GM19452 (cell line): ENCODE measurements around the gene WBP2NL.

ENCODE experiments used
- ATAC-seq: cut with Tn5 transposase; IDR thresholded peaks from one replicate; pipeline ENCODE4 v1.9.1; 2021; ENCODE audit not compliant: unreplicated experiment

WBP2NL gene

DNA sequence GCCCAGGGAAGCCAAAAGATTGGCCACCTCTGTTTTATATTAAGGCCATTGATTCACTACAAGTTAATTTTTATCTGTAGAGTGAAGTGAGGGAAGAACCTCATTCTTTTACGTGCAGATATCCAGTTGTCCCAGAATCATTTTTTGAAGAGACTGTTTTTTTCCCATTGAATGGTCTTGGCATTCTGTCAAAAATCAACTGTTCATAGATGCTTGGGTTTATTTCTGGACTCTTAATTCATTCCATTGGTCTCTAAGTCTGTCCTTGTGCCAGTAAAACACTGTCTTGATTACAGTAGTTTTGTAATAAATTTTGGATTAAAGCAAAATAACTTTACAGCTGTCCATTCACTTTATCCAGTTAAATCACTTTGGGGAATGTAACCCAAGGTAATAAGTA is 26.8 kb downstream of the WBP2NL start:
- ATAC-seq, result no peak

DNA sequence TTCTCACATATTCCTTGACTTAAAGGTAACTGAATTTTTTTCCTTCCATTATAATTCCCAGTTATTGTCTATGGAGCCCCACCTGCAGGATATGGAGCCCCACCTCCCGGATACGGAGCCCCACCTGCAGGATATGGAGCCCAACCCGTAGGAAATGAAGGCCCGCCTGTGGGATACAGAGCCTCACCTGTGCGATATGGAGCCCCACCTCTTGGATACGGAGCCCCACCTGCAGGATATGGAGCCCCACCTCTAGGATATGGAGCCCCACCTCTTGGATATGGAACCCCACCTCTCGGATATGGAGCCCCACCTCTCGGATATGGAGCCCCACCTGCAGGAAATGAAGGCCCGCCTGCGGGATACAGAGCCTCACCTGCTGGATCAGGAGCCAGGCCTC is 28.1 kb downstream of the WBP2NL start:
- no peak for ATAC-seq

DNA sequence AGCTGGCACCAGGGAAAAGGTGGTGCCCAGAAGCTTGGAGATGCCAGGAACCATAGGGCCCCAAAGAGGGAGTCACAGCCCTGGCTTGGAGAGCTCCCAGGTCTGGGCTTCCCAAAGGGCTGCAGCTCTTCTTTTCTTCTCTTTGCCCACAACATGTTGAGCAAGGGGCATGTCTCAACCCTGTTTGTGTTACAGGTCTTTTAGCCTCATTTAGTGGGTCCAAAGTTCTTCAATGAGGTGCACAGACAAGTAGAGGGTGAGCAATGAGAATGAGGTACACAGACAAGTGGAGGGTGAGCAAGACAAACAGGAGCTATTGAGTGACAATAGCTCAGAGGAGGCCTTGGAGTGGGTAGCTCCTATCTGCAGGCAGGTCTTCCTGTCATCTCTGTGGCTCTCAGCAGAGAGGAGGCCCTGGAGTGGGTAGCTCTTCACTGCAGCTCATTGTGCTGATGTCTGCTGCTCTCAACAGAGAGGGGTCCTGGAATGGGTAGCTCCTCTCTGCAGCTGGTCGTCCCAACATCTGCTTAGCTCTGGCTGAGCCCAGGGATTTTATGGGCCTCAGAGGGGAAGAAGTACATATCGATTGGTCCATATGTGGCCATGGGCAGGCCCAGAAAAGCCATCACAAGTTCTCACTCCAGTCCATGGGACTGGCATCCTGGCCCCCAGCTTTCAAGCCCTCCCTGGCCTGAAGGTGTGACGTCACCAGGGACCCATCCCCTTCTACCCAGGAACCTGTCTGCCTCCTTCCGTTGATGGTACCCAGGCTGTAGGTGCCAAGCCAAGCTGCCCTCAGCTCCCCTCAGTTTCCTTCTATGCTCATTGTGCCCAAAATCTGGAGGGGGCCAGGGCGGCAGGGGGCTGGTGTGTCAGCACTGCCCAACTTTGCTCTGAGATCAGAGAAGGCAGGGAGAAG is 34.9 kb downstream of the WBP2NL start:
- no peak for ATAC-seq

- ATAC-seq, result no peak
These were observed 36.7 kb downstream of the WBP2NL start for GRCh38 chr22:42035256-42035655.

- no peak for ATAC-seq
These were observed 40.7 kb downstream of the WBP2NL start for GRCh38 chr22:42039271-42039670.

DNA sequence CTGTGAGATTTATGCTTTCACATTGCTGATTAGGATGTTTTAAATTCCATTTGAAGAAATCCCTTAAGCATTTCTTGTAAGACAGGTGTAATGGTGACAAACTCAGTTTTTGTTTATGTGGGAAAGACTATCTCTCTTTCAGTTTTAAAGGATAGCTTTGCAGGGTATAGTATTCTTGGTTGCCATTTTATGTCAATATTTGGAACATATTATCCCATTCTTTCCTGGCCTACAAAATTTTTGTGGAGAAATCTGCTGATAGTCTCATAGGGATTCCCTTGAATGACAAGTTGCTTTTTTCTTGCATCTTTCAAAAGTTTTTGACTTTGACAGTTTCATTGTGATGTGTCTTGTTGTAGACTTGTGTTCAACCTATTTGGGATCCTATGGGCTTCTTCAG is 43.2 kb downstream of the WBP2NL start:
- ATAC-seq, result no peak

GRCh38 chr22:42050641-42051180 is 52.1 kb downstream of the WBP2NL start:
- no peak for ATAC-seq

DNA sequence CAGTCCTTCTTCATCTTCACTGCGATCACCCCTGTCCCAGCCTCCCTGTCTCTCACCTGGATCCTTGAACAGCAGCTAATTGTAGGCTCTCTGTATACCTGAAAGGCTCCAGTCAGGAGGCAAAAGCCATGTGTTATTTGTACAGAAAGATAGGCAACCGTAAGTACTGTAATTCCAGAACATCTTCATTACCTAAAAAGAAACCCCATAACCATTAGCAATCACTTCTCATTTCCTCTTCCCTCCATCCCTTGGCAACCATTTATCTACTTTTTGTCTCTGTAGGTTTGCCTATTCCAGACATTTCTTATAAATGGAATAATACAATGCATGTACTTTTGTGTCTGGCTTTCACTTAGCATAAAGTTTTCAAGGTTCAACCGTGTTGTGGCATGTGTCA is 54.2 kb downstream of the WBP2NL start:
- no peak for ATAC-seq

DNA sequence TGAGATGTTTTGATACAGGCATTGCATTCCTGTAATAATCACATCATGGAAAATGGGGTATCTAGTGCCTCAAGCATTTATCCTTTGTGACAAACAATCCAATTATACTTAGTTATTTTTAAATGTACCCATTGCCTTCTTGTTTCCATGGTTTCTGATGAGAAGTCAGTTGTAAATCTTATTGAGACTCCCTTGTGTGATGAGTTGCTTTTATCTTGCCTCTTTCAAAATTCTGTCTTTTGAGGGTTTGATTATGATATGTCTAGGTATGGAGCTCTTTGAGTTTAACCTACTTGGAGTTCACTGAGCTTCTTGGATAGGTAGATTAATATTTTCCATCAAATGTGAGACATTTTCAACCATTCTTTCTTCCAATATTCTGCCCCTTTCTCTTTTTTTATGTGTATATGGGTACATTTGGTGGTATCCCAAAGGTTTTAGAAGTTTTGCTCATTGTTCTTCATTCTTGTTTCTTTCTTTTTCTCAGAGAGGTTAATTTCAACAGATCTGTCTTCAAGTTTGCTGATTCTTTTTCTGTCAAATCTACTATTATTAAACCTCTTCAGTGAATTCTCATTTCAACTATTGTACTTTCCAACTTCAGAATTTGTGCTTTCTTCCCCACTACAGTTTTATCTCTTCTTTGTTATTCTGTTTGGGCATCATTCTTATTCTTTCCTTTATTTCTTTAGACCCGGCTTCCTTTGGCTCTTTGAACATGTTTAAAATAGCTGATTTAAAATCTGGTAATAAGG is 58.3 kb downstream of the WBP2NL start:
- ATAC-seq, result no peak

DNA sequence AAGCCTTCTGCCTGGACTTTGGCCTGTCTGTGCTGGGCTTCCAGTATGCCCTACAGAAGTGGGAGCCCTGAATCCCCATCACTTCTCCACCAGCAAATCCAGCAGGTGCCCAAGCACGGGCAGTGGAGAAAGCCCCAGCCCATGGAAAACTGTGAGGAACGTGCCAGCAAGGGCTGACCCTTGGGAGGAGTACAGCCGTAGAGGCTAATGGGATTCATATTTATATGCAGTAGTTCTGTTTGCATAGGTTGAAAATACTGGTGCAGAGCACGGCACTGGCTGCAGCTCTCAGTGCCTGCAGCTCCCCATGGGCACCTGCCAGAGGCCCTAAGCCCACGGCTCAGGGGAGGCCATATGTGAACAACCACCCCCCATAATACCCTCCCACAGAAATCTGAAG is 61.9 kb downstream of the WBP2NL start:
- no peak for ATAC-seq

- ATAC-seq, result no peak
These were observed 62.5 kb downstream of the WBP2NL start for GRCh38 chr22:42061041-42061440.

DNA sequence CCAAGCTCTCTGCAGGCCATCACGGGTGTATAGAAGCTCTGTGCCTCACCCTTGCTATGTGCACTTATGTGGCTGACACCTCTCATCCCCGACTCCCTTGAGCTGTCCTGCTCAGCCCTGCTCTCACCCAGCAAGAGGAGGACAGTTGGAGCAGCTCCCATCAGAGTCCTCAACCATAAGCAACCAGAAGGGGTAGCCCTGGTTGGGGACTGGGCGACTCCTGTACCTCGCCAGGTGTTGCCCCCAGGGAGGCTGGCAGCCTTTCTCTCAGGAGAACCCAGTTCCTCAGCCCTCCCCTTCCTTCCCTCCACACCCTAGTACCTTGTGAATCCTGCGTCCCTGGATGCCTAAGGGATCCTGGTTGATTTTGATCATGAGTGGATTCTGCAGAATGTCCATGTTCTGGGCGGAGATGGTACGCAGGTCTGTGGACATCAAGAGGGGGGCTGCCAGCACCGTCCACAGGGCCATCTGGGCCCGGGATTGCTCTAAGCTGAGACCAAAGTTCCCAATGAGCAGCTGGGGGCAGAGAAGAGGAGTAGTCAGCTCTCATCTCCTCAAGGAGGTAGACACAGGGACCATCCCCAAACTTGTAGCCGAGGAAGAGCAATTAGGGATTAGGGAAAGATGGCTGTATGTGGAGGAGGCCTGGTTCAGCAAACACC is 64.0 kb downstream of the WBP2NL start:
- no peak for ATAC-seq

GRCh38 chr22:42064629-42065028 is 66.0 kb downstream of the WBP2NL start:
- no peak for ATAC-seq

DNA sequence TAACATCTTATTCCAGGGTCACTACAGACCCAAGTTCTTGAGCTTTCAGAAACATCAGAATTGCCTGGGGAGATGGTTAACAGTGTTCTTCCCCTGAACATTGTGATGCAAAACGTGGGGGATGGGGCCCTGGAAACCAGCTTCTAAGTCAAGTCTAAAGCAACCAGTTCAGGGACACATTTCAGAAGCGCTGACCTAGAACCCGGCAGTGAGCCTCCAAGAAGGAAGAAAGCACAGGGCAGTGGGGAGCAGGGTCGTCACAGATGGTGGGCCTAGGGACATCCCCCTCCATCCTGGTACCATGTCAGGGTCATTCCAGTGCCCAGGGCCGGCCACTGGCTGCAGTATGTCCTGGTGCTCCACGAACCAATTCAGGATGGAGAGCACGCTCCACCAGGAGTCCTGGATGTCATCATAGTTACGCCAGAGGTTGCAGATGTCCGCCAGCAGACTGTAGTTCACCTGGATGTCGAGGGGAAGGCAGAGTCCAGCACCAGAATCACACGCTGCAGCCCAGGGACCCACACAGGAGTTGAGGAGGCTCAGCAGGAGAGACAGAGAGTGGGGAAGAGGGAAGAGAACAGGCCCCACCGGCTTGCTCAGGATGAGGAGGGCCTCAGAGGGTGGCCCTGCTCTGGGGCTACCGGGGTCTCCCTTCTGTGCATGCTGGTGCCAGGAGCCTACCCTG is 67.0 kb downstream of the WBP2NL start:
- no peak for ATAC-seq

DNA sequence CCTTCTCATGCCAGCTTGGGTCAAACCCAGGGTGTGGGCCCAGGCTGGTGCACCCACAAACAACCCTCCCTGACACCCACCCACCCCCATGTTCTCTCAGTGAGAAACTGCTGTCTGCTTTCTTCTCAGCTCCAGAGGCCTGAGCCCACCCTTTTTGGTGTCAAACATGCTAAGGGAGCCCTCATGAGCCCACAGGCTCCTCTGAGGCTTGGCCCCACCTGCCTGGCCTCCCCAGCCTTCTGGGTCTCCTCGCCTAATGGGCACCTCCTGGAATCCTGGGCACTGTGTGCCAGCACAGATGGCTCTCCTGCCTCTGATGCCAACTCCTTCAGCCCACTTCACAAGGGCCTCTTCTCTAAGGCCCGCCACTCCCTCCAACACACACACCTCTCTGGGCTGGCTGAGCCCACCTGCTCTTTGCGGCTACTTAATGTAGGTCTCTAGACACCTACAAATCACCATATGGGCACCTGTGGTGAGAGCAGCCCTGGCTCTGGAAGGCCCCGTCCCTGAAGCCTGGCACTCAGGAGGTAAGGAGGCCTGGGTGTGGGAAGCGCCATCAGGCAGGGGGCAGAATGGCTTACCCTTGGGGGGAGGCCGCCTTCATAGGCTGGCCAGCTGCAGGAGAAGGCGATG is 67.7 kb downstream of the WBP2NL start:
- ATAC-seq, result no peak

DNA sequence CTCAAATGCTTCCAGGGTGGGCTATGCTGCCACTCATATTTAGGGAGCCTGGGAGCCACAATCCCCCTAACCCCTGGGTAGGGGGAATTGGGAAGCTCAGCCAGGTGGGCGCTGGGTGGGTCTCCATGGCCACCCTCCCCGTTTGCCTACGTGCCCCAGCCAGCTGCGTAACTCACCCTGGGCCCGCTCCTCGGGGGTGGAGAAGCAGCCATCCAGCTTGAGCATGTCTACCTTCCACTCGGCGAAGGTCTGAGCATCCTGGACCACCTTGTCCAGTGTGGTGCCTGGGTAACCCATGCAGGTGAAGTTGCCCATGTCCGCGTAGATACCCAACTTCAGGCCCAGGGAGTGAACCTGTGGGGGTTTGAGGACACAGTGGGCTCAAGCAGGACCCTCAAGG is 68.3 kb downstream of the WBP2NL start:
- ATAC-seq, result no peak

- no peak for ATAC-seq
These were observed 69.2 kb downstream of the WBP2NL start for GRCh38 chr22:42067671-42068251.

- ATAC-seq, result no peak
These were observed 69.7 kb downstream of the WBP2NL start for GRCh38 chr22:42068291-42068690.

- peak; percentile 21 for ATAC-seq
These were observed 71.4 kb downstream of the WBP2NL start for GRCh38 chr22:42069801-42070516.
